AG04450 (cell line): ENCODE data around the gene LASP1. TPM values are rescaled to one million over a fixed set of nuclear protein-coding genes. Genes with fewer than 3 reads are reported as not detected.
"Not testable (repeated sequence)": the region's sequence is repeated elsewhere in the genome, so short reads cannot be mapped to it uniquely, and the experiment has no call there.

Experiments
- CTCF ChIA-PET: fragments of 300-600, 350-600 bp; formaldehyde crosslinking; extraction: SDS; loops from one replicate; lab custom pipeline; 2022; ENCODE audit warnings: antibody characterized with exemption, inconsistent platforms; lab: Charles Lee
- POLR2A ChIA-PET: fragments of 350-600 bp; formaldehyde crosslinking; extraction: SDS; loops from one replicate; lab custom pipeline; 2021; ENCODE audit warnings: antibody characterized with exemption, inconsistent platforms; lab: Yijun Ruan, JAX
- DNase-seq: peaks from one replicate; pipeline ENCODE4 v3.0.0-alpha.2; 2011; ENCODE audit warnings: low read depth, low spot score
- H3K27ac ChIP-seq: one replicate; pipeline ENCODE4 v1.5.1; 2012; ENCODE audit warnings: low read depth, low read length, control low read depth
- H3K27me3 ChIP-seq: one replicate; pipeline ENCODE4 v1.6.0; 2012; ENCODE audit warnings: low read length; ENCODE audit not compliant: control insufficient read depth, insufficient read depth
- H3K4me3 ChIP-seq: 2 replicates; pipeline ENCODE4 v1.5.1; 2011; ENCODE audit warnings: mild to moderate bottlenecking, low read depth, low read length, control low read depth
- H3K9me3 ChIP-seq: 2 replicates; pipeline ENCODE4 v1.5.1; 2012; ENCODE audit warnings: low read length; ENCODE audit not compliant: control insufficient read depth, insufficient read depth
- polyA plus RNA-seq: library from polyadenylated mRNA; depleted of rRNA; stranded (reverse); fragments of >200 nt; gene quantifications from 2 replicates; pipeline ENCODE4 v1.2.3, GENCODE V29; 2011
- TF ChIP-seq, protein P1 (sequence below): IDR thresholded peaks from 2 replicates; pipeline ENCODE4 v1.5.1; 2011; ENCODE audit warnings: low read depth, low read length, control low read depth, inconsistent platforms

The LASP1 gene
- polyA plus RNA-seq, 1 experiment: 181 TPM

DNA sequence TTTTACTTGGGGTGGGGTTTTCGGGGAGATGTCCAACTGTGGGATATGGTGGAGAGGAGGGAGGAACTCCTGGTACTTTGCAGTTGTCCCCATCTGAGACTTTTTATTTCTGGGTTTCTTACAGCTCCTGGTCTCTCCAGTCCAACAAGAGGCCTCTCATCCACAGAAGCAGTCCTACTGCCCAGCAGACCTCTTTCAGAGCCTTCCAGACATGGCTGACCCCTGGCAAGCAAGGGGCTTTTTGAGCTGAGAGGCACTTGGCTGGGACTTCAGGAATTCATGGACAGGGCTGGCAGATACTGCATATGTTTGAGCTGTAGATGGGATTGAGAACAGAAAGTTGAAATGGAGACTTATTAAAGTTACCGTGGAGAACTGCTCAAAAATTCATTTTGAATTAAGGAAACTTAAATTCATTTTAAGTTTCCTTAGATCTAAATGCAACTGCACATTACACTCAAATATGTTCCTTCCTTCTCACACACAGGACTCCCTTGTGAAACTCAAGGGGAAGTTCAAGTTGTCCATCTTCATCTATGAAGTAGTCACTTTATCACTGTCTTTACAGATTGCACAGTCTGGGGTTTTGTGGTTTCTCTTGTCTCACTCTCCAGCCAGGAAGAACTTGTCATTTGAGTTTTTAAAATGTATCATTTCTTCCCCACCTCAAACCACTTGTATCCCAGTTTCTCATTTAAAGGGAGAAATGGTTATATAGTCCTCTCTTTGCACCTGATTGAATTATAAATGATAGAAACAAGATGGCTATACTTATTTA is 56.6 kb downstream of the LASP1 start:
- ChIA-PET CTCF (interaction anchor here (1.4 to 1.6 kb wide), 4 partner anchors 25 to 248 kb away, joined by 4 to 10 read pairs (median 6); no protein-coding TSS in a partner anchor), POLR2A (interaction anchor here (1.1 kb wide), 1 partner anchor 10 kb away, joined by 3 read pairs; no protein-coding TSS in a partner anchor)
- Histone ChIP-seq H3K27ac (peak overlapping the region; percentile 32), H3K4me3 (peak overlapping the region; percentile 61), H3K27me3 (no peaks in the 10 kb centered on the region), H3K9me3 (no peaks in the 10 kb centered on the region; the same call in 1 of the 2 replicates)
- DNase-seq: no peak
- TF ChIP-seq, protein P1, sequence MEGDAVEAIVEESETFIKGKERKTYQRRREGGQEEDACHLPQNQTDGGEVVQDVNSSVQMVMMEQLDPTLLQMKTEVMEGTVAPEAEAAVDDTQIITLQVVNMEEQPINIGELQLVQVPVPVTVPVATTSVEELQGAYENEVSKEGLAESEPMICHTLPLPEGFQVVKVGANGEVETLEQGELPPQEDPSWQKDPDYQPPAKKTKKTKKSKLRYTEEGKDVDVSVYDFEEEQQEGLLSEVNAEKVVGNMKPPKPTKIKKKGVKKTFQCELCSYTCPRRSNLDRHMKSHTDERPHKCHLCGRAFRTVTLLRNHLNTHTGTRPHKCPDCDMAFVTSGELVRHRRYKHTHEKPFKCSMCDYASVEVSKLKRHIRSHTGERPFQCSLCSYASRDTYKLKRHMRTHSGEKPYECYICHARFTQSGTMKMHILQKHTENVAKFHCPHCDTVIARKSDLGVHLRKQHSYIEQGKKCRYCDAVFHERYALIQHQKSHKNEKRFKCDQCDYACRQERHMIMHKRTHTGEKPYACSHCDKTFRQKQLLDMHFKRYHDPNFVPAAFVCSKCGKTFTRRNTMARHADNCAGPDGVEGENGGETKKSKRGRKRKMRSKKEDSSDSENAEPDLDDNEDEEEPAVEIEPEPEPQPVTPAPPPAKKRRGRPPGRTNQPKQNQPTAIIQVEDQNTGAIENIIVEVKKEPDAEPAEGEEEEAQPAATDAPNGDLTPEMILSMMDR: no peak

DNA sequence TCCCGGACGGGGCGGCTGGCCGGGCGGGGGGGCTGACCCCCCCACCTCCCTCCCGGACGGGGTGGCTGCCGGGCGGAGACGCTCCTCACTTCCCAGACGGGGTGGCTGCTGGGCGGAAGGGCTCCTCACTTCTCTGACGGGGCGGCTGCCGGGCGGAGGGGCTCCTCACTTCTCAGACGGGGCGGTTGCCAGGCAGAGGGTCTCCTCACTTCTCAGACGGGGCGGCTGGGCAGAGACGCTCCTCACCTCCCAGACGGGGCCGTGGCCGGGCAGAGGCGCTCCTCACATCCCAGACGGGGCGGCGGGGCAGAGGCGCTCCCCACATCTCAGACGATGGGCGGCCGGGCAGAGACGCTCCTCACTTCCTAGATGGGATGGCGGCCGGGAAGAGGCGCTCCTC is 60.9 kb downstream of the LASP1 start:
- H3K27ac ChIP-seq, H3K27me3 ChIP-seq, POLR2A ChIA-PET, H3K4me3 ChIP-seq, H3K9me3 ChIP-seq, CTCF ChIA-PET, DNase-seq: not testable (repeated sequence)

DNA sequence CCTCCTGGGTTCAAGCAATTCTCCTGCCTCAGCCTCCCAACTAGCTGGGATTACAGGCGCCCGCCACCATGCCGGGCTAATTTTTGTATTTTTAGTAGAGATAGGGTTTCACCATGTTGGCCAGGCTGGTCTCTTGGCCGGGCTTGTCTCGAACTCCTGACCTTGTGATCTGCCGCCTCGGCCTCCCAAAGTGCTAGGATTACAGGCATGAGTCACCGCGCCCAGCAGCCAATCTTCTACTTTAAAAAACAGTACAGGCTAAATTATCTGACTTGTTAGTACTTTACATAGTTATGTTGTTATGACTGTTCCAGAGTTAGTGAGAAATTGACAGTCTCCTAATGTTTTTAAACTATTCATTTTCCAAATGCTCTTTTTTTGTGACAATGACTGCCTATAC is 64.1 kb downstream of the LASP1 start:
- DNase-seq, CTCF ChIA-PET, H3K27me3 ChIP-seq, H3K9me3 ChIP-seq, POLR2A ChIA-PET, H3K4me3 ChIP-seq, H3K27ac ChIP-seq: not testable (repeated sequence)

GRCh38 chr17:38939987-38940386 is 70.1 kb downstream of the LASP1 start:
- ChIA-PET POLR2A (interaction anchor here (0.6 kb wide), 1 partner anchor 20 kb away, joined by 9 read pairs; no protein-coding TSS in a partner anchor), CTCF (interaction anchor here (0.6 to 1.5 kb wide), 2 partner anchors 31 to 213 kb away, joined by 4 to 9 read pairs; no protein-coding TSS in a partner anchor)
- TF ChIP-seq, protein P1: no peak
- DNase-seq: no peak
- Histone ChIP-seq H3K27ac (no peak overlapping the region), H3K27me3 (peaks cover 4% of the 10 kb centered on the region), H3K9me3 (no peaks in the 10 kb centered on the region), H3K4me3 (no peak overlapping the region)

DNA sequence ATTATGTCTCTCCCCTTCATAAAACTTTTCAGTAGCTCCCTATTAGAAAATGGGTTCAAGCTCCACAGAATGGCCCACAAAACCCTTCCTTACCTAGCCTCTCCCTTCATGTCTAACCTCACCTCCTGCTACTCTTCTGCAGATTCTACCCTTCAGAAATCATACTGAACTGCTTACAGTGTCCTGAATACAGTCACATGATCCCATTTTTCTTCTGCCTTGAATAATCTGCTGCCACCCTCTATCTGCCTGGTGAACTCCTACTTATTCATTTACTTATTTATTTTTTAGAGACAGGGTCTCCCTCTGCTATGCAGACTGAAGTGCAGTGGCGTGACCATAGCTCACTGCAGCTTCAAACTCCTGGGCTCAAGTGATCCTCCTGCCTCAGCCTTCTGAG is 70.5 kb downstream of the LASP1 start:
- Histone ChIP-seq H3K4me3 (no peak overlapping the region), H3K9me3 (no peaks in the 10 kb centered on the region), H3K27ac (no peak overlapping the region), H3K27me3 (peaks cover 4% of the 10 kb centered on the region)
- CTCF ChIA-PET: interaction anchor here (0.6 to 1.5 kb wide), 2 partner anchors 31 to 213 kb away, joined by 4 to 9 read pairs; no protein-coding TSS in a partner anchor
- TF ChIP-seq, protein P1: no peak
- DNase-seq: no peak
- POLR2A ChIA-PET: interaction anchor here (0.6 kb wide), 1 partner anchor 19 kb away, joined by 9 read pairs; no protein-coding TSS in a partner anchor
